ENCODE measurements around the gene FOSL2. TPM values are rescaled to one million over a fixed set of nuclear protein-coding genes. Genes with fewer than 3 reads are reported as not detected.

Gene FOSL2
- total RNA-seq, 1 donor from 2014 or later, result 259 TPM

DNA sequence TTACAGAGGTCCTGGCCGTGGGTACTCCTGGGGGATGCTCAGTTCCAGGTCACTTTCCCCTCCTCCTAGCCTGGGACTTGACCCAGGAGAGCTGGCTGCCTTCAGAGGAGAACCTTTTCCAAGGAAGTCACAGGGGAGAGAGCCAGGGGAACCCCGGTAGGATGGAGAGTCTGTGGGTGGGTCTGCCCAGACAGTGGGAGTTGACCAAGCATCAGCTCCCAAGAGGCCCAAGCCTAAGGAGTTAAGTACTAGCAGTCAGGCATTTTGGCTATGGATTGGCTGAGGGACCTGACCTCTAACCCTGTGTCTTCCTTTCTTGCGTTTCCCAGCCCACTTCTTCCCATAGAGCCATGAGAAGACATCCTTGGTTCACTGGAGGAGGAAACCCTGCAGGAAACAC, 54.4 kb downstream of the FOSL2 start:
- no peak for DNase-seq (ENCODE audit: low spot score)

DNA sequence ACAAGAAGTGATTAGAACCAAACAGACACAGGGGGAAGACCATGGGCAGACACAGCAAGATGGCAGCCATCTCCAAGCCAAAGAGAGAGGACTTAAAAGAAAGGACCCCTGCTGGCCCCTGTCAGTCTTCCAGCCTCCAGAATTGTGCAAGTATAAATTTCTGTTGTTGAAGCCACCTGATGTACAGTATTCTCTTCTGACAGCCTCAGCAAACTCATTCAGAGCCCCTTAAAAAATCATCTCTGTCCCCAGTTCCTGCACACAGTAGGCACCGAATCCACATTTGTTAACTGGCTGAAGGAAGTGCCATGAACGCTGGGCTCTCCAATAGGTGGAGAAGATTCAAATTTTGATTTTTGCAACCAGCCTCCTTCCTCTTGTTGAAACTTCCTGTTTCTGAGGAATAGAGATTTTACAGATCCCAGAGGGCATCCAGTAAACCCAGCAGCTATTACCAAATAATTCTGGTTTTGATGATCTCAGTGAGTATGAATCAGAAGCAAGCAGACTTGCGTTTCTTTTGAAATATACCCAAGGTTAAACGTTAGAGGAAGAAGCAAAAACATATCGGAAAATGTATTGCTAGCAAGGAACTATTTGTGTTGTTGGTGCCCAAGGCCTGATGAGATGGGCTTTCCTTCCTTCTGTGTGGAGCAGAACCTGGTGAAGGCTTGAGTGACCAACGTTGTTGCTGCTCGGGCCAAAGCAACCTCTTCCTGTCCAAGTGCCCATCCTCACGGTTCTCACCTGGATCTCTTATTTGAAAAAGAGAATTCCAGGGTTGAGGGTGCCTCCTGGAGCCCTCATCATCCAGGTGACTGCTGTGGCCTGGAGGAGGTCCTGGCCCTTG, 55.5 kb downstream of the FOSL2 start:
- no peak for DNase-seq (ENCODE audit: low spot score)

DNA sequence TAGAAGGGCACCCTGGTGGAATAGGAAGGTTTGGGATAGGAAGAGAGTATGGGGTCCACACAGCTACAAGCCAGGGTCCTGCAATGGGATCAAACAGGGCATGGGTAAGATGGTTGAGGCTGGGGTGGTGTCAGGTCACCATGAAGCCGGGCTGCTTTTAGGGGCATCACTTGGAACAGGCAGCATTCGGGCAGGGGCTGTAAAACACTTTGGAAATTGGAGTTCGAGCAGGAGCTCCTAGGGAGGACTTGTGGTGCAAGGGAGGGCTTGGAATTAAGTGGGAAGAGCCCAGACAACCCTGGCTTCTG, 56.1 kb downstream of the FOSL2 start:
- no peak for DNase-seq (ENCODE audit: low spot score)

DNA sequence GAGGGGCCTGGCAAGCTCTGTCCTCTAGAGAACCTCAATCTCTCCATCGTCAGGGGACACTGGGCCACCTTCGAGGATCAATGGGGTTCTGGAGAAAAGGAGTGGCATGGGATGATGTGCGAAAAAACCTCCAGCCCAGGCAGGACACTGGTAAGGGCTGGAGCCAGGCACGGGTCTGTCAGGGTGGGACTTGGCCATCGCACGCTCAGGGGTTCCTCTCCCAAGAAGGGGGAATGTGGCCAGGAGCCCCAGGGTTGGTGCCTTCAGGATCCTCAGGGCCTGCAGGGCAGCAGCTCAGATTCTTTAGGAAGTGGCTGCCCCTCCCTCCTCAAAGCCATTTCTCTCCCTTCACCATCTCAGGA, 56.4 kb downstream of the FOSL2 start:
- peak; percentile 71 for DNase-seq (ENCODE audit: low spot score)

DNA sequence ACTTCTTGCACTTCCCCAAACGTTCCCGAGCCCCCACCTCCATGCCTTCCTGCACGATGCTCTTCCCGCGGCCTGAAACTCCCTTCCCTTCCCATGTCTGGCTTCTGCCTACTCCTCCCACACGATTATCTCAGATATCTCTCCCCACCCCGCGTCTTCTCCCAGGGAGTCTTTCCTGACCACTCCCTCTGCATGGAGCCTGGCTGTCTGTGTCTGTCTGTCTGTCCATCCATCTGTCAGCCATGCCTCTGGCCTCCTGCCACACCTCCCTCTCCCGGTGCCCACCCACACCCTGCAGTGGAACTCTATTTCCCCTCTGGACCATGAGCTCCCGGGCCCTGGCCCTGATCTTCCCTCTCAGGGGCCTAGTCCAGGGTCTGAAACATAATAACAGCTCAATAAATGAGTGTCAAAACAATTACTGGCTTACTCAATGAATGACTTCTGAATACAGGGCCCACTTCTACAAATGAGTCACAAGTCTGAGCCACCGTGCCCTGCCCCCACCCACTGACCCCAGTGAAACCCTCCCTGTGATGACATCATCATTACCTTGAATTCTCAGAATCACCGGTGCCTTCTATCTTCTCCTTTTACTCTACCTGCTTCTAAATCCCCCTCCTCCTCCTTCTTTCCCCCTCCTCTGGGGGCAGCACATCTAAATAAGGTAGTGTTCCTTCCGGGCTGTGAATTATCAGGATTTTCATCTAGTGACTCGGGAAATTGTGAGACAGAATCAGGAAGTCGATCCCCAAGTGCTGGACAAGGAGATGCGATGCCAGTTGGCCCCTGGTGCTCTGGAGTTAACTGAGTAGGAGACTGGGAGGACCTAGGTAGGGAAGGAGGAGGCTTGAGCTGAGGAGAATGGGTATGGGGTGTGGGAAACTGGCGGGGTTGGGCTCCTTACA, 57.1 kb downstream of the FOSL2 start:
- DNase-seq (ENCODE audit: low spot score), result peak; percentile 74

DNA sequence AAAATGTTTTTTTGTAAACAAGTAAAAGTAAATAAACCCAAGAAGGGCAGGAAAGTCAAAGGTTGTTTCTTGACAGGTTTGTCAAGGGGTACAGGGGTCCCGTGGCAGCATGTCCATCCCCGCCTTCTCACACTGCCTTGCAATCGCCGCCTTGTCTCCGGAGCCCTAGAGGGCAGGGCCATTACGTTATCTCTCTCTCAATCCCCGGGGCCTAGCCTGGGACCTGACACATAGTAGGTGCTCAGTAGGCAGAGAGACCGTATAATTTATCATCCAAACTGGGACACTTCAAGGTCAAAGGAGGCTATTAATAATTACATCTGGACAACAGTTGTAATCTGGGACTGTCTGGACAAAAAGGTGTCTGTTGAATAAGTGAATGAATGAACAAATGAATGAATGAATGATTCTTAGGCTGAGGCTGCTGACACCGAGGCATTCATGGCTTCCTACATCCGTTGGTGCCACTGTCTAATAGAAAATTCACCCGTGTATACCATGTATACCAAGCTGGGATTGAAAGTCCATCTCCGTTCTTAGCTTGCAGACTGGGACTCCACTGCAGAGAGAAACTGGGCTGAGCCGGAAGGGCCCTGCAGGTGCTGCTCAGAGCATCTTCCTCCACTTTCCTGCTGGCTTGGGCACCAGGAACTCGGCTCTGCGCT, 58.4 kb downstream of the FOSL2 start:
- no peak for DNase-seq (ENCODE audit: low spot score)

DNA sequence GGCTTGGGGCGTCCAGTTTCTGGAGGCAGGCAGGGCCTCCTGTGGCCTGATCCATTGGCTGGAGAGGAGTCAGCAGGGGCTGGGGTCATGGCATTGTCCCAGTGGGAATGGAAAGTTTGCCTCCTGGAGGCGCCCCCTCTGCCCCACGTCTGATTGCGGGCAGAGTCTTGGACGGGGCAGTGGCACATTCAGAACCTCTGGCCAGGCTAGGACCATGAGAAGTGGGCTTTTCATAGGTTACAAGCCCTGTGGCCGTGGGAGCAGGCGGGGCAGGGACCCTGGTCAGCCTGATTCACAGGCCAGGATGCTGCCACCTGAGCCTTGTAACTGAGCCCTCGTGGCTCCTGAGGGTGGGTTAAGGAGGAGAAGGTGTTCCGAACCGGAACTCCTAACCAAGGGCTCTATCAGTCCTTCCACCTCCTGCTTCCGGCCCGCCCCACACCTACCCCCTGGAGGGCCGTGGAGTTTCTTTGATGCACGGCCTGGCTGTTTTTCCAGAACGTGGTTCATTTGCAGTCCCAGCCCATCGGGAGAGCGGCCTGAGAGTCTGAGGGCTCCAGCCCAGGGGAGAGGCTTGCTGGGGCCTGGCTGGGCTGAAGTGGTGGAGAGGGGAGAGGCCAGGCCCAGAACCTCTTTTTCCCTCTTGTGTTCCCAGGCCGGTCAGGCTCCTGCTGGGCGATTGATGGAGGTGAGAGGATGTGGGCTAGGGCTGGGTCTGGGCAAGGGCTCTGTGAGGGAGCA, 59.3 kb downstream of the FOSL2 start:
- peak; percentile 87 for DNase-seq (ENCODE audit: low spot score)

DNA sequence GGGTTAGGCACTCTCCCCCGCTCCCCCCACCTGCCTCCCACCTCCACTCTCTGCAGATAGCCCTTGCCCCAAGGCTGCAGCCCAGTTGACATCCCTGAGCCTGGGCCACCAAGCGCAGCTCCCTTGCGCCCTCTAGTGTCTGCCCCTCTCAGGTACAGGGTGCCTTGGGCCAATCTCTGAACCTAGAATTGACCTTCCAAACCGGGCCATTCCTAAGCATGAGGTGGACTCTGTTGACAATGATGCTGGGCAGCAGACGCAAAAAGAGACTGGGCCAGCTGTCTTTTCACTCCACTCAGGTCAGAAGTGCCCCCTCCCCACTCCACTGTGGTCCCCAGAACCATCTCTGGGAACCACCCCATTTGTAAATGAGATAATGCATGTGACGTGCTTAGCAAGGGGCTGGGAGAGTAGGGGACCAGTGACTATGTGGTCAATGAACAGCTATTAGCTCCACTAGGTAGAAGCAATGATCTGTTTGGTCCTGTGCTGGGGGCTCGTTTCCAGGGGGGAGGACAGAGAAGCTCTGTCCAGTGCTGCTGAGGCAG, 60.0 kb downstream of the FOSL2 start:
- peak; percentile 91 for DNase-seq (ENCODE audit: low spot score)

DNA sequence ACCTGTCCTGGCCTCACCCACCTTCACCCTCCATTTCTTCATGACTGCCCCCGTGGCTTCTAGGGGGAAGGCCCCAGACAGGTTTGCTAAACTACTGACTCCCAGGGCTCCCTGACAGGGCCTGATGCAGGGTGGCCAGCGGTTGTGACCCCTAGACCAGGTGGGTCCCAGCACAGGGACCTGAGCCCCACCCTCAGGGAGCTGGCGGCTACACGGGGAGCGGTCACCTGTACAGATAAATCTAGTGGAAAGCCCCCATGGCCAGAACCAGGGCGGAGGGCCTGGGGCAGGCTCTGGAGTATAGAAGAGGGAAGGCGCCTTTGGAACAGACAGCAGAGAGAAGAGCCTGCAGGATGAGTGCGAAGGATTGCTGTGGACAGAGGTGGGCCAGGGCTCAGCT, 60.7 kb downstream of the FOSL2 start:
- DNase-seq (ENCODE audit: low spot score), result no peak

DNA sequence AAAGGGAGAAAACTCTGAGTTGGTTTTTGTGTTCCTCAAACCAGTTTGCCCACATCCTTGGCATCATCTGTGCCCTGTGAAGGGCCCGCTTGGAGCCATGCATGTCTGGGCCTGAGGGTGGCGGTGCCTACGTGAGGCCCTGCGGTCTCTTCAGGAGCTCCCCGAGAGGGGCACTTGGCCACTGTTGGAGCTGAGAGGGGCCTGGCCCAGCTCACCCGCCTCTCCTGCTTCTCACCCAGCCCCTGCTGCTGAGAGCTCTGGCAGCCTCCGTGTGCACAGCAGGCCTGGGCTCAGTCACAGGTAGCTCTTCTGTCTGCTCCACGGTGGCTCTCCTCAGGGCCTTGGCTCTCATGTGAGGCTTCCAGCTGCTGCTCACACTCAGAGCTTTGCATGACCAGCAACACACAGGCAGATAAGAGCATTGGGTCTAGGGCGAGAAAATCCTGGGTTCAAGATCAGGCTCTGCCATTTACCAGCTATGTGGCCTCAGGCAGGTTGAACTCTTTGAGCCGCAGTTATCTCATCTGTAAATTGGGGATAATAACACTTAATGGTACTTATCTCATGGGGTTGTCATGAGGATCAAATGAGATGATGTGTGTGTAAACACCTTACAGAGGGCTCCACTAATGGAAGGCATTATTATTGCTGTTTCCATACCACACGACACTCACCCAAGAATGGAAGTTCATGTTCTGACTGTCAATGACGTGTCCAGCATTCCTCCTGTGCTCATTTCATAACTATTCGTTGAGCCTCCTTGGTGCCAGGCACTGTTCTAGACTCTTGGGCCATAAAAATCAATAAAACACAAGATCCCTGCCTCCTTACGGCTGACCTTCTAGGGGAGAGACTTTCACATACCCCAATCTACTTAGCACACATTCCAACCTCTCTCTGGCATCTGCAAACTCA, 61.6 kb downstream of the FOSL2 start:
- peak; percentile 83 for DNase-seq (ENCODE audit: low spot score)

DNA sequence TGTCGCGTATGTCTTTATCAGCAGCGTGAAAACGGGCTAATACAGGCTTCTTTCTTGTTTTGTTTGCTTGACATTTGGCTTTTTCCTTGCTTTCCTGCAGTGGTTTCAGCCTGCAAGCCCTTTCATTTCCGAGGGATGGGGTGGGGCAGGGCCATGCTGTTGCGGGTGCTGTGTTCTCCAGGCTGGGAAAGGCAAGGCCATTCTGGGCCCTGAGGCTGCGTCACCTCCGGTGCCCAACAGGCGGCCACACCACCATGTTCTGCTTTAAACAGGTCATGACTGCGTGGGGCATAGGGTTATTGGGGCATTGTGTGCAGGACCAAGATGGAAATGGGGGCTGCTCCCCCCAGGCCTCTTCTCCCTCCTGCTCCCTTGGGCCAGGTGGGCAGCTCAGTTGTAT, 64.6 kb downstream of the FOSL2 start:
- DNase-seq (ENCODE audit: low spot score), result no peak

DNA sequence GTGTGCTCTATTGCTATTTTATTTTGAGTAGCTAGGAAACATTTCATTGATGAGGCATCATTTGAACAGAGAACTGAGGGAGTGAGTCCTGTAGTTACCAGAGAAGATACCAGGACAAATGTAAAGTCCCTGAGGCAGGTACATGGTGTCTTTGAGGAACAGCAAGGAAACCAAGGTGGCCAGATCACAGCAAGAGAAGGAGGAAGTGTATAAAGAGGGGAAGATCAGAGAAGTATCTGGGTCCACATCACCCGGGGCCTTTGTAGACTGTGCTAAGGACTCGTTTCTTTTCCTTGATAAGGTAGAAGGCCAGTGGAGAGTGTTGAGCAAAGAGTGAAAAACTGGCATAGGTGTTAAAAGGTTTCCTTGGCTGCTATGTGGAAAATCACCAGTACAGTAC, 68.4 kb downstream of the FOSL2 start:
- no peak for DNase-seq (ENCODE audit: low spot score)

DNA sequence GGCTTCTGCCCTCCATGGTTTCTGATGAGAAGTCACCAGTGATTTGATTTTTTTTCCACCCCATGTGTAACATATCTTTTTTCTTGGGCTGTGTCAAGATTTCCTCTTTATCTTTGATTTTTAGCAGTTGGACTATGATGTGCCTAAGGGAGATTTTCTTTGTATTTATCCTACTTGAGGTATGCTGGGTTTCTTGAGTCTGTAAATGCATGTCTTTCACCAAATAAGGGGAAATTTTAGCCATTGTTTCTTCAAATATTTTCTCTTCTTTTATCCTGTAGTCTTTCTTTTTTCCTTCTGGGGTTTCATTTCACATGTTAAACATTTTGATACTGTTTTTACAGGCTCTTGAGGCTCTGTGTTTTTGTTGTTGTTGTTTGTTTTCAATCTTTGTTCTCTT, 69.5 kb downstream of the FOSL2 start:
- no peak for DNase-seq (ENCODE audit: low spot score)

DNA sequence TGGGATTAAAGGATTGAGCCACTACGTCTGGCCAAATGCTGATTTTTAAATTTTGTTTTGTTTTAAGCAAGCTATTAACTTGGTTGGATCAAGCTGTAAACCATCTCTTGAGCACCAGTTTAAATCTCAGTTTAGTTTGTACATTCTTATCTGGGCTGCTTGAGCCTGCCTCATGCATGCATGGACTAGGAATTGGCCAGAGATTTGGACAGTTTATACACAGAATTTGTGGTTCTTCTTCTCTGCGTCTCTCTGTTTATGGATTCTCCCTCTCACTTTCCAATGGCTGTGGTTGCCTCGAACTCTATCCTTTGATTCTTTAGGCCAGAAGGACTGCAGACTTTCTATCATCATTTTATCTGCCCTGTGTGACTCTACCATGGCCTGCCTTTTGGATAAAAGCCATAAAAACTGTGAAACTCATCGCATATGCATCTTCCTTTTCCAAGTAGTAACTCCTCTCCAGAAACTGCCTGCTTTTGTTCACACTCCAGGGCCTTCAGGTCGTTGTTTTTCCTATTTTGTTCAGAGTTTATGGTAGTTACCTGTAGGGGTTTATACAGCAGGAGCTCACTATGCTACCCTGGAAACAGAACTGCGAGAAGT, 70.7 kb downstream of the FOSL2 start:
- DNase-seq (ENCODE audit: low spot score), result no peak

DNA sequence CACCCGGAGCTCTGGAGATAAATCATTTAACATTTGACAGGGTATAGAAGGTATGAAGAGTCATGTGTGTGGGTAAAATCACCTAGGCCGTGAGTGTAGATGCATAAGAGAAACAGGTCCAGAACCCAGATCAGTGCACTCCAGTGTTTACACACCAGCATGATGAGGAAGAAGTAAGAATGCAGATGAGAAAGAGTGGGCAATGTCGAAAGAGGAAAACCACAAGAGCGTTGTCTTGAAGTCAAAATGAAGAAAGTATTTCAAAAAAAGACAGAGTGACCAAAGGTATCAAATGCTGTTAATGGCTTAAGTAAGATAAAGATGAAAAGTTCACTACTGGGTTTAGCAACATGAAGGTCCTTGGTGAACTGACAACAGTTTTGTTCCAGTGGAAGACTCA, 71.2 kb downstream of the FOSL2 start:
- no peak for DNase-seq (ENCODE audit: low spot score)

DNA sequence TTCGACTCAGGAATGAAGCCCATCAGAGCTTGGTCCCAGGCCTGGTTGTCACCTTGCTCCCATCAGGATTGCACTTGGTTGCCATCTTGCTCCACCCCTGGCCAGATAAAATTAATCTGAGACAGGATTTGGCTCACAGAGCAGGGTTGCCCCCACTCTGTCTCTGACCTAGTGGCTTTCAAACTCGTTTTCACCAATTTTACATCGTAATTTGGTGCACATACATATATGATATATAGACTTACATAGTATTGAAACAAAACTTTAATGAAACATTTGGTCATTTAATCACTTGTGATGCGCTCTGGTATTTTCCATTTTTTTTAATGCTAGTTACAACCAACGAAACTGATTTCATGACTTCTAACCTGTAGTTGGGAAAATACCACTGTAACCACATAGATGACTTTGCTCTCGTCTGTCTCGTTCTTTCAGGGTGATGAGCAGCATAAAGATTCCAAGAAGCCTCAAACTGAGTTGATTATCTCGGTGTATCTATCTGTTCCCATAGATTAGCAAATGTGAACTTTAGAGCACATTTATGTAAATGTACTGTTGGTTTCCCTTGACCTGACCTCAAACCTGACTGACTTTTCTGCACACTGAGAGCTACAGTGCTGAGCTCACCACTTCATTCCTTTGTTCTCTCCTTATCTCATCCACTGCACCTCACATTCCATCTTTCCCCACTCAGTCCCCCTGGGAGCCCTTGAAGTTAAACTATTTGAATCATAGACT, 72.7 kb downstream of the FOSL2 start:
- no peak for DNase-seq (ENCODE audit: low spot score)
